HepG2 (cell line): ENCODE results near the gene GPR39. TPM values are rescaled to one million over a fixed set of nuclear protein-coding genes. Genes with fewer than 3 reads are reported as not detected.
A peak's percentile ranks its signal among the peaks of the same experiment; 100 is the strongest.

ENCODE experiments used
- GLI4 ChIP-seq: sonication (generic); formaldehyde crosslinking; IDR thresholded peaks from 2 replicates; pipeline ENCODE4 v1.5.1; 2020; ENCODE audit warnings: missing genetic modification reagents, mild to moderate bottlenecking, moderate library complexity, borderline replicate concordance
- HCFC1 ChIP-seq: fragments of 150-350 bp; IDR thresholded peaks from 2 replicates; pipeline ENCODE4 v1.6.1; 2014; ENCODE audit warnings: low read depth, low read length
- JDP2 ChIP-seq: sonication (generic); formaldehyde crosslinking; IDR thresholded peaks from 2 replicates; pipeline ENCODE4 v1.8.1; 2022; ENCODE audit warnings: missing genetic modification reagents, borderline replicate concordance
- MXD3 ChIP-seq: IDR thresholded peaks from 2 replicates; pipeline ENCODE4 v1.6.1; 2016; ENCODE audit warnings: mild to moderate bottlenecking, missing biosample characterization, missing genetic modification reagents
- NRL ChIP-seq: sonication (generic); formaldehyde crosslinking; IDR thresholded peaks from 2 replicates; pipeline ENCODE4 v1.5.0; 2020; ENCODE audit warnings: missing genetic modification reagents, mild to moderate bottlenecking, moderate library complexity, borderline replicate concordance
- ZHX2 ChIP-seq, 2 experiments: sonication (generic) in 1 of 2; formaldehyde crosslinking in 1 of 2; IDR thresholded peaks; 2 replicates each; pipeline versions ENCODE4 v1.6.1 to v1.9.0; 2014 to 2022; ENCODE audit warnings: antibody characterized with exemption in 1 of 2, borderline replicate concordance in 1 of 2, inconsistent platforms in 1 of 2, low read depth in 1 of 2, missing genetic modification reagents in 1 of 2
- ZNF30 ChIP-seq: sonication (generic); formaldehyde crosslinking; IDR thresholded peaks from 2 replicates; pipeline ENCODE4 v1.5.0; 2020; ENCODE audit warnings: mild to moderate bottlenecking, missing genetic modification reagents
- ZNF318 ChIP-seq: sonication (generic); formaldehyde crosslinking; IDR thresholded peaks from 2 replicates; pipeline ENCODE4 v1.4.0; 2020; ENCODE audit warnings: mild to moderate bottlenecking, missing genetic modification reagents
- polyA plus RNA-seq, 8 experiments: library from polyadenylated mRNA; depleted of rRNA in 3 of 8; stranded (reverse) in 7 of 8; unstranded in 1 of 8; fragments of >200 nt; fragmentation: Illumina TruSeq in 4 of 8; extraction: Trizol in 4 of 8; gene quantifications; 2 replicates each; pipeline versions ENCODE4 v1.2.1 to v1.2.3, GENCODE V29; 2011 to 2016; ENCODE audit warnings: low read depth in 4 of 8, missing spikeins in 1 of 8, mixed read lengths in 1 of 8; ENCODE audit not compliant: insufficient read depth in 1 of 8
- total RNA-seq, 5 experiments: library from RNA; depleted of rRNA; stranded (reverse); fragments of >200 nt; fragmentation: Illumina TruSeq; extraction: Trizol; gene quantifications; 2 replicates each; pipeline ENCODE4 v1.2.3, GENCODE V29; 2016; ENCODE audit warnings: low read depth in 1 of 5
- TF ChIP-seq, protein P1 (sequence below): sonication (generic); formaldehyde crosslinking; IDR thresholded peaks from 2 replicates; pipeline ENCODE4 v1.5.0; 2020; ENCODE audit warnings: mild to moderate bottlenecking, low read depth, missing genetic modification reagents, borderline replicate concordance
- TF ChIP-seq, protein P2 (sequence below): sonication (generic); formaldehyde crosslinking; IDR thresholded peaks from 2 replicates; pipeline ENCODE4 v1.8.0; 2022; ENCODE audit warnings: mild to moderate bottlenecking, missing genetic modification reagents

The GPR39 gene
- total and polyA plus RNA-seq, 2 of the 13 experiments (the other 11 are each of a cell fraction or from before 2014, with no cell fraction given): 0.16 to 0.62 TPM

GRCh38 chr2:132415915-132416722, 486 bp upstream of the GPR39 start (continued):
- TF ChIP-seq GLI4 (CRISPR knock-in tag): no peak
- no peak for TF ChIP-seq HCFC1
- TF ChIP-seq, protein P1, sequence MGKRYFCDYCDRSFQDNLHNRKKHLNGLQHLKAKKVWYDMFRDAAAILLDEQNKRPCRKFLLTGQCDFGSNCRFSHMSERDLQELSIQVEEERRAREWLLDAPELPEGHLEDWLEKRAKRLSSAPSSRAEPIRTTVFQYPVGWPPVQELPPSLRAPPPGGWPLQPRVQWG: no peak
- TF ChIP-seq MXD3: peak; percentile 72; the same call in 1 of the 2 replicates
- no peak for TF ChIP-seq ZNF318 (CRISPR knock-in tag)
- no peak for TF ChIP-seq ZNF30
- TF ChIP-seq, protein P2, sequence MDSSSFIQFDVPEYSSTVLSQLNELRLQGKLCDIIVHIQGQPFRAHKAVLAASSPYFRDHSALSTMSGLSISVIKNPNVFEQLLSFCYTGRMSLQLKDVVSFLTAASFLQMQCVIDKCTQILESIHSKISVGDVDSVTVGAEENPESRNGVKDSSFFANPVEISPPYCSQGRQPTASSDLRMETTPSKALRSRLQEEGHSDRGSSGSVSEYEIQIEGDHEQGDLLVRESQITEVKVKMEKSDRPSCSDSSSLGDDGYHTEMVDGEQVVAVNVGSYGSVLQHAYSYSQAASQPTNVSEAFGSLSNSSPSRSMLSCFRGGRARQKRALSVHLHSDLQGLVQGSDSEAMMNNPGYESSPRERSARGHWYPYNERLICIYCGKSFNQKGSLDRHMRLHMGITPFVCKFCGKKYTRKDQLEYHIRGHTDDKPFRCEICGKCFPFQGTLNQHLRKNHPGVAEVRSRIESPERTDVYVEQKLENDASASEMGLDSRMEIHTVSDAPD (CRISPR knock-in tag): no peak
- TF ChIP-seq ZHX2 (IDR thresholded peaks at IDR 0.05; ENCODE audit: low read depth): no peak
- TF ChIP-seq ZHX2 (CRISPR knock-in tag; IDR thresholded peaks at IDR 0.05; ENCODE audit: borderline replicate concordance): no peak
- peak; percentile 8; the same call in 1 of the 2 replicates for TF ChIP-seq NRL
- no peak for TF ChIP-seq JDP2
